Endothelial cell of umbilical vein (primary cell): ENCODE results near the gene S100A14.

Experiments used
- CTCF ChIP-seq, 2 donors: IDR thresholded peaks; 1 replicate in 1 of 2; 2 replicates in 1 of 2; pipeline ENCODE4 v1.5.1; 2011; ENCODE audit warnings: low read length in 2 of 2, mild to moderate bottlenecking in 2 of 2, moderate library complexity in 2 of 2, control low read depth in 1 of 2, inconsistent platforms in 1 of 2, low read depth in 1 of 2; ENCODE audit not compliant: insufficient read depth in 1 of 2; ENCODE audit errors: extremely low read depth in 1 of 2
- POLR2A ChIP-seq: IDR thresholded peaks from 2 replicates; pipeline ENCODE4 v1.6.1; 2012; ENCODE audit warnings: low read depth, mild to moderate bottlenecking, control low read depth, low read length

- TF ChIP-seq POLR2A = no peak
- no peak for TF ChIP-seq CTCF (IDR thresholded peaks at IDR 0.05; ENCODE audit: extremely low read depth in 1 of 2, insufficient read depth in 1 of 2, low read depth in 1 of 2, low read length in 2 of 2)
Measured at GRCh38 chr1:153642161-153642560, 26.0 kb upstream of the S100A14 start.
